Skeletal muscle cell (primary cell): ENCODE measurements around the gene TEX29.

Source experiments
- DNase-seq: peaks from one replicate; pipeline ENCODE4 v3.0.0-alpha.2; 2010; ENCODE audit warnings: low read depth
- H3K4me3 ChIP-seq: 2 replicates; pipeline ENCODE4 v1.5.1; 2011; ENCODE audit warnings: low read depth, mild to moderate bottlenecking, control low read depth, low read length, moderate library complexity

TEX29 gene

GRCh38 chr13:111361873-111362648 lies 41.6 kb downstream of the TEX29 start:
- no peak for DNase-seq
- no peak overlapping the region for H3K4me3 ChIP-seq

DNA sequence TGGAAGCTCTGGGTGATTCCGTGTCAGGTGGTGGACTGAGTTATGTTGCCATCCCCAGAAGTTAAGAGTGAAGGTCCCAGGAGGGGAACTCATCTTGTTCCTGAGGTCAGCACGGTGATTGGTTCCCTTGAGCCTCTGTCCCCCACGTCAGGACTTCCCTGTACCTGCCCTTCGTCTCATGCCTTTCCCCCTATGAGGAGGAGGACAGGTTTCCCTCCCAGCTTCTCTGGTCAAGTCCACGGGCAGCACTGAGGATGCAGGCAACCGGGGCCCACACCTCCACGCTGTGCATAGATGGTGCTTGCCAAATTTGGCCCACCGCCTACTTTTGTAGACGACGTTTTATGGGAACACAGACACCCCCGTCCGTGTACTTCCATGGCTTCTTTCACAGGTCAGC lies 42.7 kb downstream of the TEX29 start:
- H3K4me3 ChIP-seq = no peak overlapping the region
- DNase-seq = no peak

- no peak for DNase-seq
- no peak overlapping the region for H3K4me3 ChIP-seq
Observed at GRCh38 chr13:111363591-111363990, 43.1 kb downstream of the TEX29 start.

GRCh38 chr13:111365149-111366005 lies 44.9 kb downstream of the TEX29 start:
- DNase-seq = no peak

DNA sequence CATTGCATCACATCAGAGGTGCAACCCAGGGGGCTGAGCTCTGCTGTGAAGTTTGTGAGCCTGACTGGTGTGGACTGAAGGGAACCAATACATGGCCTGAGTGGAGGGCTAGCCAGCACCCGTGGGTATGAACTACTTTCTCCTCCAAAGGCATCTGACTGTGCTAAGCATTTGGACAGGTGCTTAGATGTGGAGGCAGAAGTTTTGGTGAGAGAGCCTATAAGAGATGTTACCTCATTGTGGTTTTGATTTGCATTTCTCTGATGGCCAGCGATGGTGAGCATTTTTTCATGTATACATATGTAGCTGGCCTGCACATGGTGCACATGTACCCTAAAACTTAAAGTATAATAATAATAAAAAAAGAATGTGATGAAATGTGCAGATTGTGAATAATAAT lies 46.9 kb downstream of the TEX29 start:
- DNase-seq = no peak
- H3K4me3 ChIP-seq = no peak overlapping the region

More at GRCh38 chr13:111365149-111366005, 44.9 kb downstream of the TEX29 start:
- H3K4me3 ChIP-seq = no peak overlapping the region

DNA sequence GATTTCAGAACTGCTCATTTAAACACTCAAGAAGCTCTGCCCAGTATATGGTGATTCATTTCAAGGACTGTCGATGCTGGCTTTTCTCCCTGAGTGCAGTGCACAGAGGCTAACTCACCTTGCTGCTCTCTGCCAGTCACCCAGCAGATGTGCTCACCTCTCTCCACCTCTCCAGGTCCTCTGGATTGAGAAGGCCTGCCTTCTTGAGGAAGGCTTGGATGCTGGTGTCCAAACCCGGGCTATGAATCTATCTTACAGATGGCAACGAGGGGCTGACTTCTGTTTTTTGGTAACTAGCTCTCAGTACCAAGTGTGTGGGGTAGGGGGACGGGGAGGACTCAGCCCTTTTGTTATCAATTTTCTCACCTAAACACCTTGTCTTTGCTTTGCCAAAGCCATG lies 47.6 kb downstream of the TEX29 start:
- DNase-seq = no peak
- H3K4me3 ChIP-seq = no peak overlapping the region

- no peak overlapping the region for H3K4me3 ChIP-seq
- no peak for DNase-seq
Observed at GRCh38 chr13:111370147-111370546, 49.7 kb downstream of the TEX29 start.

DNA sequence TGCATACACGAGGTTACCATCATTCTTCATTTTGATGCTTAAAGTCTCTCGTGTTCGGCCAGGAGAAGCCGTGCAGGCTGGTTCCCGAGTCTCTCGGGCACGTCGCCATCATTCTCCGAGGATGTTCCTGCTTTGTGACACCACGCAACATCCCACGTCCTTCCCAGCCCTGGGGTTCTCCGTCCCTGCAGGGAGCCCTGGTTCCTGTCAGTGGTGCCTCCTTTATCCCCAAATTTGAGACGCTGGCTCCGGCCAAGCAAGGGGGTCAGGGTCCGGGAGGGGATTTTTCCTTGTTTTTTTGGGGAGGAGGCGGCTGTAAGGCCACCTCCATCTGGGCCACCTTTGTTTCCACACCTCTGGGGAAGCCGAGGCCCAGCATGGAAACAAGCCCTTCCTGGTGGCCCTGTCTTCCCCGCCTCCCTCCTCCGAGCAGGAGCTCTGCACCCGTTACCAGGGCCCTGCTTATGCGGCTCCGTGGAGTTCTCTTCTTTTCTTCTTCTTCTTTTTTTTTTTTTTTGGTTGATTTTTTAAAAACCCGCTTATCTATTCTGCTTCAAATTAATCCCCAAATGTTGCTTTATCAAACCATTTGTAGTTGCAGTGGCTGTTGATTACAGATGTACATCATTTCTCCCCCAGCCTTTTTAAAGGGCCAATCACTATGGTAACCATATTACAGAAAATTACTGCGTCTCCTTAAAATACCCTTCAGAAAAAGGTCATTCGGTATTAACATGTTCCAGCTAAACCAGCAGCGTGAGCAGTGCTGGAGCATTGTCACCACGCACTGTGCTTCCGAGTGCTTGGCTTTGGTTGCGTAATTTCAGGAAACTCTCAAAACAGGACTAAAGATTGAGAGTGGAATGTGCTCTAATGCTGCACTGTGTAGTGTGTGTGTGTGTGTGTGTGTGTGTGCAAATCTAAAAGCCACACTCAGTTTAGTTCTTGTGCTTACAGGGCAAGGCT lies 50.4 kb downstream of the TEX29 start:
- H3K4me3 ChIP-seq = no peak overlapping the region
- no peak for DNase-seq

DNA sequence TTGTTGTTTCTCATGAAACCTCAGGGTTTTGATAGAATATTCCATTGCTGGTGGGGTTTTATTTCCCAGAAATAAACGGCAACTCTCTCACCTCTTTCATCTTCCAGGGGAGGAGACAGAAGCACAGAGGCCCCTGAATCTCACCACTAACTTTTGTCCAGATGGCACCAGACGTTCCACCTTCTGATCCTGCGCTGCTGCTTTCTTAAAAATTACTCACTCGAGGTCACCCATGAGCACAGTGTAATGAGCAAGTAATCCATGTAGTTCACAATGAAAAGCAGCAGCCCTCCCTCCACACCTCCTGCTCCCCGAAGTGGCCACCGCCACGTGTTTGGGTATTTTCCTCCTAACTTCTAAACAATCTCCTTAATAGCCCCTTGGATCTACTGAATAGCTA lies 51.3 kb downstream of the TEX29 start:
- H3K4me3 ChIP-seq = no peak overlapping the region
- DNase-seq = no peak

- DNase-seq = no peak
- no peak overlapping the region for H3K4me3 ChIP-seq
Observed at GRCh38 chr13:111372651-111373425, 52.4 kb downstream of the TEX29 start.

DNA sequence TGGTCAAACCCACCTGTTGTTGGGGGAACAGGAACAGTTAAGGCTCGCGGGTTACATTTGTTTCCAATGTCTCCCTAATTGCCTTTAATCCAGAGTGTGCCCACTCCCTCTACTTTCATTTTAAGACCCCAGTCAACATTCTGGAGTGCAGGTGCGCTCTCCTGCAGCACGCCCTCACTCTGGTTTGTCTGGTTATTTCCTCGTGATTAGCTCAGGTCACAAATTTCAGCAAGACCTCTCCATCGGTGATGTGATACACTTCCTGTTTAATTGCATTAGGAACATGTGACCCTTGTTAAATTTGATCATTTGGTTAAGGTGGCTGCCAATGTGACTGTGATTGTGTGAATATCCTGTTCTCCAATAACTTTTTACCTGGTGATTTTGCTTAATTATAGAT lies 53.0 kb downstream of the TEX29 start:
- no peak overlapping the region for H3K4me3 ChIP-seq
- no peak for DNase-seq

DNA sequence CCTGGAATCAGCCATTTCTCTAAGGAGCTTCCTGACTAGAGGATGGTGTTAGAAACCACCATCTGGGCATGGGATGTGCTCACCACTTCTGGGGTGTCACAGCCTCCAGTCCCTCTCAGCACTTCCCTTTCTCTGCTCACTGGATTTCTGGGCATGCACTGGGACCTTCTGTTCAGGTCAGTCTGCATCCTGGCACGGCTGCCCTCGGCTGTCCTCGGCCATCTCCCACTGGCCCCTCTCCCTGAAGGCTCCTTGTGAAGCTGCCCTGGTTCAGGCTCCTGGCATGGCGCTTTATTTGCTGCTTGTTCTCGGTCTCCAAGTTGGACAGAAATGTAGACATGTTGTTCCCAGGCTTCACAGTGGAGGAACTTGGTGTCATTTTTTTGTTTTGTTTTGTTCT lies 60.0 kb downstream of the TEX29 start:
- H3K4me3 ChIP-seq = no peak overlapping the region
- DNase-seq = no peak

DNA sequence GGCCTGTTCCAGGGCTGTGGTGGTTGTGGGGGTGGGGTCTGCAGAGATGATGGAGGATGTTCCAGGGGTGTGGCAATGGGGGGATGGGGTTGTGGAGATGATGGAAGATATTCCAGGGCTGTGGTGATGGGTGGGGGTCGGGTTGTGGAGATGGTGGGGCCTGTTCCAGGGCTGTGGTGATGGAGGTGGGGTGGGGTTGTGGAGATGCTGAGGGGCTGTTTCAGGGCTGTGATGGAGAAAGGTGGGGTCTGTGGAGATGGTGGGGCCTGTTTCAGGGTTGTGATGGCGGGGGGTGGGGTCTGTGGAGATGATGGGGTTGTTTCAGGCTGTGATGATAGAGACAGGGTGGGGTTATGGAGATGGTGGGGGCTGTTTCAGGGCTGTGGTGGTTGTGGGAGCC lies 62.0 kb downstream of the TEX29 start:
- H3K4me3 ChIP-seq = no peak overlapping the region
- no peak for DNase-seq

- DNase-seq = no peak
Observed at GRCh38 chr13:111382877-111383276, 62.4 kb downstream of the TEX29 start.

DNA sequence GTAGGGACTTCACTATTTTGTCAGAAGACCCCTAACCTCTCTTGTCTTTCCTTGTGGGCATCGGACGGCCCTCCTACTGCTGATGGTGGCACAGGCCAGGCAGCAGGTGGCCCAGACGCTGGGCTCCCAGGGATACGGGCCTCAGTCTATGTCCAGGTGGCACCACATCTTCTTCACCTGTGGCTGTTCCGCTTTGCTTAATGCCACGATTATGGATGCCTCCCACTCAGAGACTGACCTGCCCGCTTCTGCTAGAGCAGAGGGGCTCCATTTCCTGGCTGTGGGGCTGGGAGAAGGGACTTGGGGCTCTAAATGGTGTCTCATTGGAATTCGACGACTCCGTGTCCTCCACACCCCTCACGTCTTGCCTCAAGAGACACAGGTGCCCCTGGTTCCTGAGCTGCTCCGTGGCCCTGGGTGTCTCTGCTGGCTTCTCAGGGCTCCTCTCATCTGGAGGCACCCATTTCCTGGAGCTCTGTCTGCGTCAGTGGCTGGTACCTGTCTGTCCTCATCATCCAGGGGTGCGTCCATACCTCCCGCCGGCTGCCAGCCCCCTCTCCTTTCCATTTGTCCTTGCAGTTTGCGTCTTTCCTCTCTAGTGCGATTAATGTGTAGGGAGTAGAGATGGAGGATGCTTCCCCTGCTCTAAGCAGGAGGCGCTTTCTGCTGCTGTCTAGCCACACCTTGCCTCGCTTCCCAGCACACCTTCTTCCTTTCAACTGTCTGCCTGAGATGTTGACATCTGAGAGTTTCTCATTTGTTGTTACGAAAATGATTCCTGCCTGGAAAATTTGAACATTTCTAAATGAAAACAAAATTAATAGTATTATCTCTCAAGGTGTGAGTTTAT lies 63.4 kb downstream of the TEX29 start:
- DNase-seq = no peak
- no peak overlapping the region for H3K4me3 ChIP-seq

More at GRCh38 chr13:111382877-111383276, 62.4 kb downstream of the TEX29 start:
- no peak overlapping the region for H3K4me3 ChIP-seq

GRCh38 chr13:111384441-111385182 lies 64.2 kb downstream of the TEX29 start:
- H3K4me3 ChIP-seq = no peak overlapping the region
- DNase-seq = no peak

GRCh38 chr13:111385183-111385857 lies 64.9 kb downstream of the TEX29 start:
- DNase-seq = no peak
- no peak overlapping the region for H3K4me3 ChIP-seq
